ENCODE results near the gene CCNB2. TPM values are rescaled to one million over a fixed set of nuclear protein-coding genes. Genes with fewer than 3 reads are reported as not detected.

CCNB2 gene
- total RNA-seq, 1 donor = 8.0 TPM

- Histone ChIP-seq H3K9me3 (ENCODE audit: low read depth, low read length) (no peaks in the 10 kb centered on the region), H3K27ac (ENCODE audit: low read depth, low read length) (peak overlapping the region; percentile 91), H4K20me1 (ENCODE audit: insufficient read depth, low read length) (no peaks in the 10 kb centered on the region), H3K79me2 (ENCODE audit: insufficient read depth, low read length) (no peaks in the 10 kb centered on the region), H2AFZ (ENCODE audit: low read length) (no peak overlapping the region), H3K4me1 (ENCODE audit: insufficient read depth, low read length) (peaks cover 39% of the 10 kb centered on the region), H3K4me2 (ENCODE audit: insufficient read depth, low read length) (peak overlapping the region; percentile 36), H3K36me3 (ENCODE audit: insufficient read depth, low read length) (peaks cover 56% of the 10 kb centered on the region), H3K4me3 (ENCODE audit: insufficient read depth, low read length) (no peak overlapping the region), H3K27me3 (ENCODE audit: insufficient read depth, low read length) (no peaks in the 10 kb centered on the region)
- DNase-seq (ENCODE audit: insufficient read length, low spot score, missing footprints) = peak; percentile 80
- TF ChIP-seq, protein P1, sequence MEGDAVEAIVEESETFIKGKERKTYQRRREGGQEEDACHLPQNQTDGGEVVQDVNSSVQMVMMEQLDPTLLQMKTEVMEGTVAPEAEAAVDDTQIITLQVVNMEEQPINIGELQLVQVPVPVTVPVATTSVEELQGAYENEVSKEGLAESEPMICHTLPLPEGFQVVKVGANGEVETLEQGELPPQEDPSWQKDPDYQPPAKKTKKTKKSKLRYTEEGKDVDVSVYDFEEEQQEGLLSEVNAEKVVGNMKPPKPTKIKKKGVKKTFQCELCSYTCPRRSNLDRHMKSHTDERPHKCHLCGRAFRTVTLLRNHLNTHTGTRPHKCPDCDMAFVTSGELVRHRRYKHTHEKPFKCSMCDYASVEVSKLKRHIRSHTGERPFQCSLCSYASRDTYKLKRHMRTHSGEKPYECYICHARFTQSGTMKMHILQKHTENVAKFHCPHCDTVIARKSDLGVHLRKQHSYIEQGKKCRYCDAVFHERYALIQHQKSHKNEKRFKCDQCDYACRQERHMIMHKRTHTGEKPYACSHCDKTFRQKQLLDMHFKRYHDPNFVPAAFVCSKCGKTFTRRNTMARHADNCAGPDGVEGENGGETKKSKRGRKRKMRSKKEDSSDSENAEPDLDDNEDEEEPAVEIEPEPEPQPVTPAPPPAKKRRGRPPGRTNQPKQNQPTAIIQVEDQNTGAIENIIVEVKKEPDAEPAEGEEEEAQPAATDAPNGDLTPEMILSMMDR (IDR thresholded peaks at IDR 0.05; ENCODE audit: extremely low read depth, low read depth, low read length) = no peak
These were observed 64.3 kb downstream of the CCNB2 start for GRCh38 chr15:59169251-59169708.

DNA sequence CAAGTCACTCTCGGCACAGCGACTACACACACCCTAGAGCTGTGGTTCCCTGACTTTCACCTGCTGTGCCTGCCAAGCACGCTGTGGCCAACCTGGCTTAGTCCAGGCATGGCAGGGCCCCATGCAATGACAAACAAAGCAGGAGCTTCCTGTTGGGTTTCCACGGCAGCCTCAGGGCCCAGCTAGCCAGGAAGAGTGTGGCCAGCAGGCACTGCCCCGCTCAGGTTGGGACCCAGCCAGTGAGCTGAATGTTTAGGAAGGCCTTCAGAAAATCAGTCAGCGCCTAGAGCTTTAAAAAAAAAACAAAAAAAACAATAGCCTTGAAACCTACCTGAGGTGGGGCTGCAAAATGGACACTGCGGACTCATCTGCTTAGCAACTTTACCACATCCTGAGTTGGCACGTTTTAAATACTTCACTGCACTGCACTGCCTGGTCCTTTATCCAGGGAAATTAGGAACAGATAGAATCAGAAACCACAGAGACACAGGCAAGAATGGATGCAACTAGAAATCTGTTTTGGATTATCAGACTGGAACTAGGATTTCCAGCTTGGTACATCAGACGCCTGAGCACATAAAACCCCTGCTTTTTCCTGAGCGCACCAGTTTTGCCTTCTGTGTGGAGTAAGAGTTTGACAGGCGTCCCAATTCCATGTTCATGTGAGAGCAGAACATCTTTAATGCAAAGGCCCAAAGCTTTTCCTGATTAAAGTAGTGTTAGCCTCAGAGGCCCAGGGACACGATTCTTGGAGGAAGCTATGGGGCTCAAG, 65.5 kb downstream of the CCNB2 start:
- no peak overlapping the region for H3K4me3 ChIP-seq (ENCODE audit: insufficient read depth, low read length)
- peak; percentile 58 for DNase-seq (ENCODE audit: insufficient read length, low spot score, missing footprints)
- TF ChIP-seq, protein P1 (IDR thresholded peaks at IDR 0.05; ENCODE audit: extremely low read depth, low read depth, low read length) = no peak
- no peaks in the 10 kb centered on the region for H3K27me3 ChIP-seq (ENCODE audit: insufficient read depth, low read length)
- no peaks in the 10 kb centered on the region for H3K9me3 ChIP-seq (ENCODE audit: low read depth, low read length)
- H3K27ac ChIP-seq (ENCODE audit: low read depth, low read length) = peak overlapping the region; percentile 91
- H3K79me2 ChIP-seq (ENCODE audit: insufficient read depth, low read length) = no peaks in the 10 kb centered on the region
- H3K36me3 ChIP-seq (ENCODE audit: insufficient read depth, low read length) = peaks cover 49% of the 10 kb centered on the region
- no peaks in the 10 kb centered on the region for H4K20me1 ChIP-seq (ENCODE audit: insufficient read depth, low read length)
- peak overlapping the region; percentile 7 for H3K4me2 ChIP-seq (ENCODE audit: insufficient read depth, low read length)
- H3K4me1 ChIP-seq (ENCODE audit: insufficient read depth, low read length) = peaks cover 50% of the 10 kb centered on the region
- H2AFZ ChIP-seq (ENCODE audit: low read length) = no peak overlapping the region

GRCh38 chr15:59171067-59171397, 66.1 kb downstream of the CCNB2 start:
- TF ChIP-seq, protein P1 (IDR thresholded peaks at IDR 0.05; ENCODE audit: extremely low read depth, low read depth, low read length) = no peak
- Histone ChIP-seq H3K4me2 (ENCODE audit: insufficient read depth, low read length) (no peak overlapping the region), H4K20me1 (ENCODE audit: insufficient read depth, low read length) (no peaks in the 10 kb centered on the region), H3K4me1 (ENCODE audit: insufficient read depth, low read length) (peaks cover 49% of the 10 kb centered on the region), H2AFZ (ENCODE audit: low read length) (no peak overlapping the region), H3K36me3 (ENCODE audit: insufficient read depth, low read length) (peaks cover 44% of the 10 kb centered on the region), H3K9me3 (ENCODE audit: low read depth, low read length) (no peaks in the 10 kb centered on the region), H3K27me3 (ENCODE audit: insufficient read depth, low read length) (no peaks in the 10 kb centered on the region), H3K4me3 (ENCODE audit: insufficient read depth, low read length) (no peak overlapping the region), H3K27ac (ENCODE audit: low read depth, low read length) (peak overlapping the region; percentile 91), H3K79me2 (ENCODE audit: insufficient read depth, low read length) (no peaks in the 10 kb centered on the region)
- no peak for DNase-seq (ENCODE audit: insufficient read length, low spot score, missing footprints)

- Histone ChIP-seq H3K27me3 (ENCODE audit: insufficient read depth, low read length) (no peaks in the 10 kb centered on the region), H3K36me3 (ENCODE audit: insufficient read depth, low read length) (peaks cover 47% of the 10 kb centered on the region), H3K4me1 (ENCODE audit: insufficient read depth, low read length) (peaks cover 46% of the 10 kb centered on the region)
These were observed 67.4 kb downstream of the CCNB2 start for GRCh38 chr15:59172289-59172901.

More at GRCh38 chr15:59172289-59172901, 67.4 kb downstream of the CCNB2 start:
- Histone ChIP-seq H4K20me1 (ENCODE audit: insufficient read depth, low read length) (no peaks in the 10 kb centered on the region), H3K79me2 (ENCODE audit: insufficient read depth, low read length) (no peaks in the 10 kb centered on the region), H3K4me2 (ENCODE audit: insufficient read depth, low read length) (no peak overlapping the region), H2AFZ (ENCODE audit: low read length) (no peak overlapping the region), H3K9me3 (ENCODE audit: low read depth, low read length) (no peaks in the 10 kb centered on the region), H3K27ac (ENCODE audit: low read depth, low read length) (no peak overlapping the region), H3K4me3 (ENCODE audit: insufficient read depth, low read length) (no peak overlapping the region)
- TF ChIP-seq, protein P1 (IDR thresholded peaks at IDR 0.05; ENCODE audit: extremely low read depth, low read depth, low read length) = peak; percentile 14
- DNase-seq (ENCODE audit: insufficient read length, low spot score, missing footprints) = no peak

Measured in osteoblast (primary cell).